Mesenchymal stem cell (in vitro differentiated cells and primary cell): ENCODE results near the gene CHMP3.

Experiments
- DNase-seq: peaks from one replicate; pipeline ENCODE4 v3.0.0-alpha.2; 2013
- H2AFZ ChIP-seq: one replicate; pipeline ENCODE4 v1.6.1; 2013; ENCODE audit warnings: low read depth, mild to moderate bottlenecking, control low read depth, inconsistent platforms, low read length, moderate library complexity
- H2AK5ac ChIP-seq: 2 replicates; pipeline ENCODE4 v1.6.1; 2013; ENCODE audit warnings: low read length, moderate library complexity, mild to moderate bottlenecking, inconsistent platforms; ENCODE audit not compliant: severe bottlenecking
- H2BK120ac ChIP-seq: one replicate; pipeline ENCODE4 v1.6.1; 2013; ENCODE audit warnings: low read depth, mild to moderate bottlenecking, inconsistent platforms, low read length, moderate library complexity
- H2BK12ac ChIP-seq, 2 experiments: one replicate each; pipeline ENCODE4 v1.6.1; 2013; ENCODE audit warnings: inconsistent platforms in 2 of 2, low read length in 2 of 2, mild to moderate bottlenecking in 2 of 2, moderate library complexity in 2 of 2, control low read depth in 1 of 2
- H2BK15ac ChIP-seq: one replicate; pipeline ENCODE4 v1.6.1; 2013; ENCODE audit warnings: mild to moderate bottlenecking, low read depth, inconsistent platforms; ENCODE audit not compliant: poor library complexity, severe bottlenecking
- H2BK5ac ChIP-seq: 2 replicates; pipeline ENCODE4 v1.6.1; 2013; ENCODE audit warnings: low read depth, mild to moderate bottlenecking, low read length, control low read depth, inconsistent platforms; ENCODE audit not compliant: poor library complexity, severe bottlenecking
- H3K14ac ChIP-seq, 2 experiments: one replicate each; pipeline ENCODE4 v1.6.1; 2013; ENCODE audit warnings: inconsistent platforms in 2 of 2, low read length in 2 of 2, control low read depth in 1 of 2, mild to moderate bottlenecking in 1 of 2, moderate library complexity in 1 of 2
- H3K18ac ChIP-seq, 2 experiments: one replicate each; pipeline ENCODE4 v1.6.1; 2013; ENCODE audit warnings: inconsistent platforms in 2 of 2, low read length in 2 of 2, control low read depth in 1 of 2, low read depth in 1 of 2, mild to moderate bottlenecking in 1 of 2
- H3K23ac ChIP-seq, 2 experiments: one replicate each; pipeline ENCODE4 v1.6.1; 2013; ENCODE audit warnings: inconsistent platforms in 2 of 2, low read length in 2 of 2, mild to moderate bottlenecking in 2 of 2, moderate library complexity in 2 of 2, control low read depth in 1 of 2
- H3K27ac ChIP-seq: 2 replicates; pipeline ENCODE4 v1.5.1; 2013; ENCODE audit warnings: mild to moderate bottlenecking, moderate library complexity, low read length, control low read depth, inconsistent platforms; ENCODE audit not compliant: poor library complexity, severe bottlenecking
- H3K27me3 ChIP-seq, 2 experiments: 2 replicates each; pipeline versions ENCODE4 v1.6.1 to v1.7.0; 2013; ENCODE audit warnings: low read length in 2 of 2, mild to moderate bottlenecking in 2 of 2, moderate library complexity in 2 of 2, control low read depth in 1 of 2, inconsistent platforms in 1 of 2; ENCODE audit not compliant: control insufficient read depth in 1 of 2, insufficient read depth in 1 of 2
- H3K36me3 ChIP-seq, 2 experiments: 2 replicates each; pipeline versions ENCODE4 v1.6.1 to v1.7.0; 2013; ENCODE audit warnings: low read length in 2 of 2, control low read depth in 1 of 2, inconsistent platforms in 1 of 2, low read depth in 1 of 2, mild to moderate bottlenecking in 1 of 2; ENCODE audit not compliant: insufficient read depth in 2 of 2, control insufficient read depth in 1 of 2
- H3K4ac ChIP-seq, 2 experiments: one replicate each; pipeline ENCODE4 v1.6.1; 2013; ENCODE audit warnings: inconsistent platforms in 2 of 2, low read length in 2 of 2, mild to moderate bottlenecking in 2 of 2, moderate library complexity in 2 of 2, control low read depth in 1 of 2, low read depth in 1 of 2
- H3K4me1 ChIP-seq: 2 replicates; pipeline ENCODE4 v1.6.1; 2013; ENCODE audit warnings: low read depth, low read length, control low read depth; ENCODE audit not compliant: control insufficient read depth, insufficient read depth
- H3K4me2 ChIP-seq: 2 replicates; pipeline ENCODE4 v1.6.1; 2013; ENCODE audit warnings: low read length, mild to moderate bottlenecking, inconsistent platforms; ENCODE audit not compliant: poor library complexity, severe bottlenecking
- H3K4me3 ChIP-seq, 2 experiments: 2 replicates each; pipeline versions ENCODE4 v1.5.1 to v1.7.0; 2013; ENCODE audit warnings: low read length in 2 of 2, mild to moderate bottlenecking in 2 of 2, control low read depth in 1 of 2, low read depth in 1 of 2; ENCODE audit not compliant: insufficient read depth in 1 of 2
- H3K79me1 ChIP-seq: replicated peaks from 2 replicates; pipeline ENCODE4 v1.6.1; 2013; ENCODE audit warnings: mild to moderate bottlenecking, control low read depth, low read length, inconsistent platforms; ENCODE audit not compliant: poor library complexity, severe bottlenecking
- H3K9ac ChIP-seq: 2 replicates; pipeline ENCODE4 v1.7.0; 2013; ENCODE audit warnings: mild to moderate bottlenecking, low read length, moderate library complexity
- H3K9me3 ChIP-seq: 2 replicates; pipeline ENCODE4 v1.7.0; 2013; ENCODE audit warnings: mild to moderate bottlenecking, low read length; ENCODE audit not compliant: control insufficient read depth
- H4K8ac ChIP-seq: one replicate; pipeline ENCODE4 v1.6.1; 2013; ENCODE audit warnings: inconsistent platforms, mild to moderate bottlenecking, low read length, moderate library complexity
- H4K91ac ChIP-seq: one replicate; pipeline ENCODE4 v1.6.1; 2013; ENCODE audit warnings: mild to moderate bottlenecking, low read length, inconsistent platforms
- WGBS: methylation state at CpG from one replicate; pipeline ENCODE4 v1.1.7; 2013; ENCODE audit warnings: mixed read lengths; 5-methylcytosine and 5-hydroxymethylcytosine counted together

The CHMP3 gene

DNA sequence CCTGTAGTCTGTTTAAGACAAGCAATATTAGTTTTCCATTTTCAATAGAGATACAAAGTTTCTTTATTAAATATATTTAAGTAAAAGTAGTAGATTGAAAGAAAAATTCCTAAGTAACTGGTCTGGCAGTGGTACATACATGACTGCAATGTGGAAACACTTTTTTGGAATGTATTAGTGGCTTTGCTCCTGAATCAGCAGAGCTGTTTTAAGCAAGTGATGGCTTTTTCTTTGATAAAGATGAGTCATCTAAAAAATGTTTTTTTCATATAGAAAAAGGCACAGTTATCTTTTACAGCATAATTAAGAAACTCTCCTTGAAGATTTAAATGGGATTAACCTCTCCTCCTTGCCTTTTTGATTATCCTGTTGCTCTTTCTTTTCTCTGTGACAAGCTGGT lies 87.2 kb downstream of the CHMP3 start:
- H3K4me3 ChIP-seq, result no peak overlapping the region
- H4K91ac ChIP-seq, result no peak overlapping the region
- H3K14ac ChIP-seq, result no peak overlapping the region
- no peak overlapping the region for H2AFZ ChIP-seq
- no peak overlapping the region for H3K18ac ChIP-seq
- H2BK5ac ChIP-seq, result no peak overlapping the region
- no peak overlapping the region for H3K23ac ChIP-seq
- DNase-seq, result no peak
- H3K4me2 ChIP-seq, result no peak overlapping the region
- H2BK120ac ChIP-seq, result no peak overlapping the region
- H3K79me1 ChIP-seq, result peaks cover 26% of the 10 kb centered on the region
- no peak overlapping the region for H2BK15ac ChIP-seq
- H3K27ac ChIP-seq, result no peak overlapping the region
- H4K8ac ChIP-seq, result no peak overlapping the region
- H3K4ac ChIP-seq, result no peak overlapping the region
- peaks cover 21 to 88% of the 10 kb centered on the region in 2 experiments for H3K36me3 ChIP-seq
- H2BK12ac ChIP-seq, result no peak overlapping the region
- H3K9ac ChIP-seq, result peak overlapping the region; percentile 61
- H3K4me1 ChIP-seq, result no peaks in the 10 kb centered on the region
- H2AK5ac ChIP-seq, result no peak overlapping the region
- no peaks in the 10 kb centered on the region for H3K9me3 ChIP-seq
- H3K27me3 ChIP-seq, result no peaks in the 10 kb centered on the region

DNA sequence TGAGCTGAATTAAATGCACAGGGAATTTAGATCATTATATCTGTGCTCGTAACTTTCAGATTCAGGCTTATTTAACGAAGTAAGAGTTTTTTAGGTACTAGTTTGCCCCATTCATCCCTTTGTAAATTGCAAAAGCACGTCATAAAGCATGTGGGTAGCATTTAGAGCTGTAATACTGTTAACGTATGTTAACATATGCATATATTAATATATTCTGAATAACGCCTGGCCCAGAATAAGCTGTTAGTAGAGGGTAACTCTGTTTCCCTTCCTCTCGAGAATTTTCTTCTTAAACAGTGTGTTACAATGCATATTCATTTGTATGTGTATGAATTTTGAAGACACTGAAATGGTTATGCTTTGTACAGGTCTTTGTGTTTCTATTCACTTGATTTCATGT lies 91.6 kb downstream of the CHMP3 start:
- Histone ChIP-seq H3K9ac (no peak overlapping the region), H2BK12ac (no peak overlapping the region), H2AK5ac (no peak overlapping the region), H4K91ac (no peak overlapping the region), H3K36me3 (peaks cover 15 to 89% of the 10 kb centered on the region in 2 experiments), H3K23ac (no peak overlapping the region), H2BK120ac (no peak overlapping the region), H2BK15ac (no peak overlapping the region), H3K27ac (no peak overlapping the region), H3K4me3 (no peak overlapping the region), H3K4me1 (no peaks in the 10 kb centered on the region), H2AFZ (no peak overlapping the region), H3K14ac (no peak overlapping the region), H3K79me1 (peaks cover 24% of the 10 kb centered on the region), H3K27me3 (no peaks in the 10 kb centered on the region), H4K8ac (no peak overlapping the region), H3K4ac (no peak overlapping the region), H3K18ac (no peak overlapping the region), H3K4me2 (no peak overlapping the region), H3K9me3 (no peaks in the 10 kb centered on the region), H2BK5ac (no peak overlapping the region)
- WGBS, result 93% methylated on average over 3 of the region's 6 CpGs
- DNase-seq, result no peak

DNA sequence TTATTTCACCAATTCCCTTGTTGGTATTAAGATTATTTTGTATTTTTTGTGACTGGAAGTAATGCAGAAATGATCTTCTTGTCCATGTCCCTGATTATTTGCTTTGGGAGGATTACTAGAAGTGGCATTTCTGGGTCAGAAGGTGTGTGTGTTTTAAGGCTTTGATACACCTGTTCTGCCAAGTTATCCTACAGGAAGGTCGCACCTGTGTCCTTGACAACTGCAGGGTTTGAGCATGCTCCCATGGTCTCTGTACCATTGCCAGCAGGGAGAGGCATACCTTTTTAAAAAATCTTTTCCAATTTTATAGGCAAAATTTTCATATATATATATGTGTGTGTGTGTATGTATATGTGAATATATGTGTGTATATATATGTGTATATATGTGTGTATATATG lies 92.4 kb downstream of the CHMP3 start:
- no peak overlapping the region for H3K27ac ChIP-seq
- H2AFZ ChIP-seq, result no peak overlapping the region
- WGBS, result no CpG with 5 or more reads among the region's 1 CpG

DNA sequence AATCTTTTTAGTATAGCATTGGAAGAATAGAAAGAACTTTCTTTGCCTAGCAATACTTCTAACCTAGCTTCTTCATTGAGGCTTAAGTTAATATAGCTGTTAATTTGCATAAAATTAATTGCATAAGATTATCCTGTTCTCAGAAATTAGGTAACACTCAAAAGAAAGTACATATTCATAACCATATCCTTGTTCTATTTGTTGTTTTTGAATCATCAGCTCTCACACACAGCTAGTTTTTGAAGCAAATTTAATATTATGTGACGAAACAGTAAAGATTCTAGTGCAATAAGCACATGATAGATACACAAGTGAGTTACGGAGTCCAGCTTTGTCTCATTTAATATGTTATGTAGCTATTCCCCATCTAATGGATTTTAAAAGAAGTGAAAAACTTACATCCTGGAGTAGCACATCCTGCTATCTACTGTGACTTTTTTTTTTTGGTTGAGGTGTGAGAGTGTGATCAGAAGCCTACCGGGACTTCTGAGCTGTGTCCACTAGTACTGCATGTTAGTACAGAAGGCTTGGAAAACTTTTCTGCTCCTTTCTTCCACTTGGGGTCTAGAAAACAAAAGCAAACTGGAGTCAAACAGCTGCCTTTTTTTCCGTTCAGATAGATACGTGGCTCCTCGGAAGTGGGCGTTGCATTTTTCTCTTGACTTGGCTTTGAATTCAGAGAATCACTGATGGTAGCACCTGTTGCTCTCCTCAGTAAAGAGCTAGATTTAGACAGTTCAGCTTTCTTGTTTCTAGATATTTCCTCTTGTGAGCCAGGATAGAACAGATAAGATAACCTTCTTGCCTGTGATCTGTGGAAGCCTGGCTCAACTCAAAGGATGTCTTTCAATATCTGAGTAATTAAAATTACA lies 94.8 kb downstream of the CHMP3 start:
- Histone ChIP-seq H2BK15ac (no peak overlapping the region), H3K27ac (no peak overlapping the region), H3K27me3 (no peaks in the 10 kb centered on the region), H3K23ac (no peak overlapping the region), H2BK120ac (no peak overlapping the region), H3K36me3 (peaks cover 24 to 98% of the 10 kb centered on the region in 2 experiments), H3K4ac (no peak overlapping the region), H2AFZ (no peak overlapping the region), H3K4me2 (no peak overlapping the region), H4K91ac (no peak overlapping the region), H2BK12ac (no peak overlapping the region), H4K8ac (no peak overlapping the region), H3K79me1 (peaks cover 27% of the 10 kb centered on the region), H2AK5ac (no peak overlapping the region), H3K9ac (no peak overlapping the region), H3K4me1 (no peaks in the 10 kb centered on the region), H2BK5ac (no peak overlapping the region), H3K9me3 (no peaks in the 10 kb centered on the region), H3K18ac (no peak overlapping the region), H3K14ac (no peak overlapping the region), H3K4me3 (no peak overlapping the region)
- DNase-seq, result no peak
- WGBS, result 98% methylated on average over 5 of the region's 7 CpGs

More for the DNA sequence above, 92.4 kb downstream of the CHMP3 start:
- Histone ChIP-seq H3K4ac (no peak overlapping the region), H3K14ac (no peak overlapping the region), H3K79me1 (peaks cover 26% of the 10 kb centered on the region), H2BK120ac (no peak overlapping the region), H3K36me3 (peaks cover 18 to 95% of the 10 kb centered on the region in 2 experiments), H3K4me2 (no peak overlapping the region), H3K9ac (no peak overlapping the region), H2AK5ac (no peak overlapping the region), H4K8ac (no peak overlapping the region), H2BK5ac (no peak overlapping the region), H2BK12ac (no peak overlapping the region), H2BK15ac (no peak overlapping the region), H3K23ac (no peak overlapping the region), H3K4me1 (no peaks in the 10 kb centered on the region), H3K27me3 (no peaks in the 10 kb centered on the region), H3K4me3 (no peak overlapping the region), H3K9me3 (no peaks in the 10 kb centered on the region), H4K91ac (no peak overlapping the region), H3K18ac (no peak overlapping the region)
- no peak for DNase-seq
